Prostate gland (tissue), 2 donors: ENCODE measurements around the gene QRICH2.

ENCODE experiments used
- POLR2A ChIP-seq: fragments of 450-650 bp; IDR thresholded peaks from one replicate; pipeline ENCODE4 v1.6.1; 2016; ENCODE audit warnings: antibody characterized with exemption, mild to moderate bottlenecking
- POLR2AphosphoS5 ChIP-seq: sonication (generic); formaldehyde crosslinking; IDR thresholded peaks from one replicate; pipeline ENCODE4 v1.6.1; 2017; ENCODE audit warnings: antibody characterized with exemption
- TF ChIP-seq, protein P1 (sequence below), 4 experiments: fragments of 200-600 bp in 2 of 4; fragments of 450-650 bp in 2 of 4; sonication (generic) in 2 of 4; IDR thresholded peaks; 1 replicate in 3 of 4; 2 replicates in 1 of 4; pipeline ENCODE4 v1.5.1; 2016 to 2019; ENCODE audit warnings: antibody characterized with exemption in 4 of 4, mild to moderate bottlenecking in 2 of 4, moderate library complexity in 2 of 4

DNA sequence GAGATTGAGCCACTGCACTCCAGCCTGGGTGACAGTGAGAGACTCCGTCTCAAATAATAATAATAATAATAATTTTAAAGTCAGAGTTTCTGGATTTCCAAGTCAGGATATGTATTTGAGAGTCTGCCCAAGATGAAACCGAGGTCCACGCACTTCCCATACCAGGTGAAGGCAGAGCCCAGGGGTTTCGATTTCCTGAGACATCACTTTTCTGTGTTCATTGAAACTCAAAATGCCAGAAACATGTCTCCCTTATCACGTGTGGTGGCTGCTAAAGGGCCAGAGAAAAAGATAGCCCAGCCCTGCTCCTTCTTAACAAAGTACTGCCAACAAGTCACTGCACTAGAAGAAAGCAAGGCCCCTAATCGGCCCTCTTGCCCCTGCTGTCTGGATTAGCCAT lies 57.9 kb downstream of the QRICH2 start:
- TF ChIP-seq, protein P1, sequence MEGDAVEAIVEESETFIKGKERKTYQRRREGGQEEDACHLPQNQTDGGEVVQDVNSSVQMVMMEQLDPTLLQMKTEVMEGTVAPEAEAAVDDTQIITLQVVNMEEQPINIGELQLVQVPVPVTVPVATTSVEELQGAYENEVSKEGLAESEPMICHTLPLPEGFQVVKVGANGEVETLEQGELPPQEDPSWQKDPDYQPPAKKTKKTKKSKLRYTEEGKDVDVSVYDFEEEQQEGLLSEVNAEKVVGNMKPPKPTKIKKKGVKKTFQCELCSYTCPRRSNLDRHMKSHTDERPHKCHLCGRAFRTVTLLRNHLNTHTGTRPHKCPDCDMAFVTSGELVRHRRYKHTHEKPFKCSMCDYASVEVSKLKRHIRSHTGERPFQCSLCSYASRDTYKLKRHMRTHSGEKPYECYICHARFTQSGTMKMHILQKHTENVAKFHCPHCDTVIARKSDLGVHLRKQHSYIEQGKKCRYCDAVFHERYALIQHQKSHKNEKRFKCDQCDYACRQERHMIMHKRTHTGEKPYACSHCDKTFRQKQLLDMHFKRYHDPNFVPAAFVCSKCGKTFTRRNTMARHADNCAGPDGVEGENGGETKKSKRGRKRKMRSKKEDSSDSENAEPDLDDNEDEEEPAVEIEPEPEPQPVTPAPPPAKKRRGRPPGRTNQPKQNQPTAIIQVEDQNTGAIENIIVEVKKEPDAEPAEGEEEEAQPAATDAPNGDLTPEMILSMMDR (IDR thresholded peaks at IDR 0.05): no peak
- TF ChIP-seq POLR2AphosphoS5: no peak
- no peak for TF ChIP-seq POLR2A
